ENCODE data around the gene ZNF107. TPM values are rescaled to one million over a fixed set of nuclear protein-coding genes. Genes with fewer than 3 reads are reported as not detected.

ZNF107 gene
- 7.7 TPM for total RNA-seq

- intact Hi-C loops (cut with DNase I), result no loop called here
- ATAC-seq (peak; percentile 100), DNase-seq (ENCODE audit: low spot score) (peak; percentile 94)
Measured at GRCh38 chr7:64665980-64666662, at the start of gene ZNF107. TSS of gene ZNF107 (plus strand) at chr7:64666133. CDS start at chr7:64666283, 150 bp downstream.

GRCh38 chr7:64618785-64619456 lies 47.0 kb upstream of the ZNF107 start:
- intact Hi-C loops (cut with DNase I), result loop anchor here (5.0 kb wide), 1 partner anchor 437 kb away; no protein-coding TSS in a partner anchor
- ATAC-seq (no peak), DNase-seq (ENCODE audit: low spot score) (no peak)

GRCh38 chr7:64619705-64620104 lies 46.2 kb upstream of the ZNF107 start:
- DNase-seq (ENCODE audit: low spot score) (no peak), ATAC-seq (no peak)
- intact Hi-C loops (cut with DNase I), result loop anchor here (5.0 kb wide), 1 partner anchor 437 kb away; no protein-coding TSS in a partner anchor

- no peak for DNase-seq (ENCODE audit: low spot score)
- no peak for ATAC-seq
- intact Hi-C loops (cut with DNase I), result no loop called here
Measured at GRCh38 chr7:64621656-64622055, 44.3 kb upstream of the ZNF107 start.

GRCh38 chr7:64625114-64626082 lies 40.5 kb upstream of the ZNF107 start:
- no peak for ATAC-seq

GRCh38 chr7:64626083-64626469 lies 39.9 kb upstream of the ZNF107 start:
- intact Hi-C loops (cut with DNase I), result no loop called here
- no peak for ATAC-seq
- DNase-seq (ENCODE audit: low spot score), result no peak

More at GRCh38 chr7:64625114-64626082, 40.5 kb upstream of the ZNF107 start:
- no peak for DNase-seq (ENCODE audit: low spot score)
- intact Hi-C loops (cut with DNase I), result no loop called here

- DNase-seq (ENCODE audit: low spot score), result no peak
- ATAC-seq, result no peak
- intact Hi-C loops (cut with DNase I), result no loop called here
Measured at GRCh38 chr7:64626557-64626956, 39.4 kb upstream of the ZNF107 start.

GRCh38 chr7:64628192-64628591 lies 37.7 kb upstream of the ZNF107 start:
- DNase-seq (ENCODE audit: low spot score) (no peak), ATAC-seq (no peak)
- intact Hi-C loops (cut with DNase I), result no loop called here

DNA sequence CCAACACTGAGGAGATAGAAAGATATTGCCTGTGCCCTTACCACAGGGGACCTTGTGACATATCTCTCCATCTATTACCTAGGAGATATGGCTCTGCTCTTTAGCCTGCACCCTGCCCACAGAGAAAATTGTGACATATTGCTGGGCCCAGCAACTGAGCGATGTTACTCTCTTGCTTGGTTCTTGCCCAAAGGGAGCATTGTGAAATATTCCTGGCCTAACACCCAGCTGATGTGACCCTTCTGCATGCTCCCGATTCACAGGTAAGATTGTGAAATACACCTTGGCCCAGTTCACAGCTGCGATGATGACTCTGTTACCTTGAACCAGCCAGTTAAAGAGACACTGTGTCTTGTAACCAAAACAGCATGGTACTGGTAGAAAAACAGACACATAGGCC lies 37.2 kb upstream of the ZNF107 start:
- no peak for ATAC-seq
- intact Hi-C loops (cut with DNase I), result no loop called here

GRCh38 chr7:64630496-64630895 lies 35.4 kb upstream of the ZNF107 start:
- ATAC-seq (no peak), DNase-seq (ENCODE audit: low spot score) (no peak)
- intact Hi-C loops (cut with DNase I), result no loop called here

More for the DNA sequence above, 37.2 kb upstream of the ZNF107 start:
- no peak for DNase-seq (ENCODE audit: low spot score)

DNA sequence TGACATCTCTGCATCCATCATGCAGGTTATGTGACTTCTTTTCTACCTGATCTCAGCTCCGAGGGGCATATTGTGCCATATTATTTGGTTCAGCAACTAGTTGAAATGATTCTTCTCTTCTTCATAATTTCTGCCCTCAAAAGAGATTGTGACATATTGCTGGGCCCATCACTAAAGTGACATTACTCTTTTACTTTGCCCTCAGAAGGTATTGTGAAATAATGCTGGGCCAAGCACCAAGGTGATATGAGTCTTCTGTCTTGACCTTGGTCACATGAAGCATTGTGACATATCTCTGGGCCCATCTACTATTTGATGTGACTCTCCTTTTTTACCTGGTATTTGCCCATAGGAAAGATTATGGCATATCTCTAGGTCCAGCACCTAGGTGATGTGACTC lies 33.9 kb upstream of the ZNF107 start:
- intact Hi-C loops (cut with DNase I), result no loop called here
- DNase-seq (ENCODE audit: low spot score) (no peak), ATAC-seq (no peak)

GRCh38 chr7:64633401-64633800 lies 32.5 kb upstream of the ZNF107 start:
- intact Hi-C loops (cut with DNase I), result no loop called here
- ATAC-seq (no peak), DNase-seq (ENCODE audit: low spot score) (no peak)

GRCh38 chr7:64634406-64635062 lies 31.4 kb upstream of the ZNF107 start:
- DNase-seq (ENCODE audit: low spot score) (no peak), ATAC-seq (no peak)
- intact Hi-C loops (cut with DNase I), result no loop called here

DNA sequence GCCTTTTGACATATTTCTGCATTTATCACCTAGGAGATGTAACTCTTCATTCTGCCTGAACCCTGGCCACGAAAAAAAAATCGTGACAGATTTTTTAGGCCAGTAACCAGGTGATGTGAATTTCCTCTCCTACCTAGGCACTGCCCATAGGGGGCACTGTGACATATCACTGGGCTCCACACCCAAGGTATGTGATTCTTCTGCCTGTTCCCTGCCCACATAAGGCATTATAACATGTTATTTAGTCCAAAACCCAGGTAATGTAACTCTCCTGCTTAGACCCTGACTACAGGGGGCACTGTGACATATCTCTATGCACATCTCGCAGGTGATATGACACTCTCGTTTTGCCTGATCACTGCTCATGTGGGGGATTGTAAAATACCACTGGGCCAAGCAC lies 29.5 kb upstream of the ZNF107 start:
- ATAC-seq (no peak), DNase-seq (ENCODE audit: low spot score) (no peak)
- intact Hi-C loops (cut with DNase I), result no loop called here

DNA sequence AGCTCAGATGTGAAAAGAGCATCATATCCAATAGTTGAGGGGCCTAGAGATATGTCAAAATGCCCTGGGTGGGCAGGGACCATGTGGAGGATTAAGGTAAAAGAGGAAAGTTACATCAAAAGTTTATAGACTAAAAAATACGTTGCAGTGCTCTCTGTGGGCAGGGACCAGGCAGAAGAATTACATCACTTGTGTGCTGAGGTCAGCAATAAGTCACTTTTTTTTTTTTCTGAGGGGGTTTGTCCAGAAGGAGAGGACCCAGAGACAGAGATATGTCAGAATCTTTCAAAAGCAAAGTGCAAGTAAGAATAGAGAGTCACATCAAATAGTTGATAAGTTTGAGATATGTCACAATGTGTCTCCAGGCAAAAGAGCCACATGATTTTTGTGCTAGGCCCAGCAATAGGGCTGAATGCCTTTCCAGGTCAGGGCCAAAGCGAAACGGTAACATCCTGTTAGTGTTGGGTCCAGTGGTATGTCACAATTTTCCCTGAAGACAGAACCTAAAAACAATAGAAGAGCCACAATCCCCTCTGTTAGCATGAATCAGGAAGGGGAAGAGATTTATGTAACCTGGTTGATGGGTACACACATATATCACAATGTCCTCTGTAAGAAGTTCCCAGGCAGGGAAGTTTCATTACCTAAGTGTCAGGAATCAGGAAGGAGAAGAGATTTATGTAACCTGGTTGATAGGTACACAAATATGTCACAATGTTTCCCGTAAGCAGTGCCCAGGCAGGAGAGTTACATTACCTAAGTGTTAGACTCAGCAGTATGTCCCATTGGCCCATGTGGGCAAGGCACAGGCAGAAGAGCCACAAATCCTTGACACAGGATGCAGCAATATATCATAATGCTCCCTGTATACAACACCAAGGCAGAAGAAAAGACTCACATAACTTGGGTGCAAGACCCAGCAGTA lies 28.1 kb upstream of the ZNF107 start:
- DNase-seq (ENCODE audit: low spot score) (no peak), ATAC-seq (no peak)
- intact Hi-C loops (cut with DNase I), result no loop called here

DNA sequence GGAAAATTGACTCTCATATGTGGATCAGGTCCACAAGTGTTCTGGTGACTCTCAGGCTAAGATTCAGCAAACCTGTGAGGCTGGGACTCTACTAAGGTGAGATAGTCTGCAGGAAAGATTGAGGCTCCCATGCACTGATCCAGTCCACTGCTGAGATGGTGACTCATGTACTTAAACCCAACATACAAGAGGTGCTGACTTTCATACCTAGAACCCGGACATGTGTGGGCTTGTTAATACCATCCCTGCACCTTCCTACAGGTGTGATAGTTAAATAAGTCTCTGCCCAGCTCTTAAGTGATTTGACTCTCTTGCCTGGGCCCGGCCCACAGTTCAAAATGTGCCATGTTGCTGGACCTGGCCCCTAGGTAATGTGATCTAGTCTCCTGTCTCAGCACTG lies 27.1 kb upstream of the ZNF107 start:
- ATAC-seq (no peak), DNase-seq (ENCODE audit: low spot score) (no peak)
- intact Hi-C loops (cut with DNase I), result no loop called here

- ATAC-seq, result no peak
- DNase-seq (ENCODE audit: low spot score), result no peak
- intact Hi-C loops (cut with DNase I), result no loop called here
Measured at GRCh38 chr7:64639267-64640001, 26.5 kb upstream of the ZNF107 start.
